Lower leg skin (tissue), 4 donors: ENCODE results near the gene PCYT2. TPM values are rescaled to one million over a fixed set of nuclear protein-coding genes. Genes with fewer than 3 reads are reported as not detected.

Experiments
- DNase-seq, 2 donors: peaks; one replicate each; pipeline ENCODE4 v3.0.0-alpha.2; 2019; ENCODE audit warnings: low spot score in 2 of 2
- H3K4me3 ChIP-seq: fragments of 200-600 bp; sonication (generic); 2 replicates; pipeline ENCODE4 v1.5.1; 2017; ENCODE audit warnings: mild to moderate bottlenecking, low read depth; ENCODE audit not compliant: poor library complexity, severe bottlenecking
- CTCF ChIP-seq, 3 donors: fragments of 450-650 bp; IDR thresholded peaks; one replicate each; pipeline ENCODE4 v1.5.1; 2016; ENCODE audit warnings: antibody characterized with exemption in 3 of 3, mild to moderate bottlenecking in 3 of 3, moderate library complexity in 2 of 3
- POLR2A ChIP-seq, 2 donors: fragments of 450-650 bp; IDR thresholded peaks; one replicate each; pipeline ENCODE4 v1.6.1; 2016 to 2017; ENCODE audit warnings: antibody characterized with exemption in 2 of 2, mild to moderate bottlenecking in 1 of 2, moderate library complexity in 1 of 2
- WGBS, 2 donors: methylation state at CpG; one replicate each; pipeline ENCODE4 v1.1.5; 2018; 5-methylcytosine and 5-hydroxymethylcytosine counted together
- intact Hi-C: fragments of 100-400 bp; cut with DNase I; formaldehyde crosslinking; loops from one replicate; pipeline ENCODE4 v1.15.0; 2023; ENCODE audit warnings: low total_unique reads
- total RNA-seq, 4 donors: library from RNA; depleted of rRNA; stranded (reverse); fragments of >200 nt; gene quantifications; one replicate each; pipeline ENCODE4 v1.1.0, GENCODE V29; 2016

The PCYT2 gene
- total RNA-seq, 4 donors from 2014 or later, result 16.2 to 37.0 (median 25.3) TPM

DNA sequence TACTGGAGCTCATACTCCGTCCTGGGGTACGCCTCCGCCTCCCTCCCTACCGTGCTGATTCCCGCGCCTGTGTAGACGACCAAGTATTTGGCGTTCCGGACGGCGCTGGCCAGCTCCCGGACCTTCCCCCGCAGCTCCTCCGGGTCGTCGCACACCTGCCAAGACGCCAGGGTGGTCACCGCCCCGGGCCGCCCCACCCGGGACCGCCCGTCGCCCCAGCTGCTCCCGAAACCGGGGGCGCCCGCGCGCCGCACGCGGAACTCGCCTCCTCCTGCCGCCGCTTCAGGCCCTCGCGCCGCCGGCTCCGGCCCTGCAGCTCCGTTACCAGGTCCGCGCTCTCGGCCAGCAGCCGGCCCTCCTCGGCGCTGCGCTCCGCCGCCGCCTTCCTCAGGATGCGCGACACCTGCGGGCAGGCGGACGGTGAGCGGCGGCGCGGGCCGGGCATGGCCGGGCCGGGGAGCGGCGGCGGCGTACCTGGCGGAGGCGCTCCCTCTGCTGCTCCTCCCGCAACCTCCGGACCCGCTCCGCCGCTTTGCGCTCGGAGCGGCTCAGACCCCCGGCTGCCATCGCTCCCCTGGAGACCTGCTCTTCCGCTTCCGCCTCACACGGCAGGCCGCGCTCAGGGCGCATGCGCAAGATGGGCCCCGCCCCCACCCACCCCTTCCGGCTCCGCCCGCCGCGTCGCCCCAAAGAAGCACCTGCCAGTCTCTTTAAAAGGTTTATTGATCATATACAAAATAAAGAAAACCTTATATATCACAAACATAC is 6.5 kb upstream of the PCYT2 start, which contains the start of gene SIRT7:
Gene SIRT7 (minus strand): TSS at position 612 of the 768 bp plus-strand sequence. CDS start 45 bp downstream, at position 567.
- DNase-seq, result peak in 1 of 2 donors; percentile 92
- intact Hi-C loops, result no loop called here

GRCh38 chr17:81916234-81917001 is 5.2 kb upstream of the PCYT2 start:
- WGBS, 2 donors, result 66 to 68% methylated on average over 21 of the region's 21 CpGs

More for the DNA sequence above, 6.5 kb upstream of the PCYT2 start, which contains the start of gene SIRT7:
- 0 to 2% methylated on average over 65 to 70 of the region's 94 CpGs for WGBS, 2 donors
- peak within 1 kb of the TSS; percentile 94 for H3K4me3 ChIP-seq
- TF ChIP-seq CTCF (IDR thresholded peaks at IDR 0.05), result no peak
- no peak for TF ChIP-seq POLR2A (IDR thresholded peaks at IDR 0.05)

DNA sequence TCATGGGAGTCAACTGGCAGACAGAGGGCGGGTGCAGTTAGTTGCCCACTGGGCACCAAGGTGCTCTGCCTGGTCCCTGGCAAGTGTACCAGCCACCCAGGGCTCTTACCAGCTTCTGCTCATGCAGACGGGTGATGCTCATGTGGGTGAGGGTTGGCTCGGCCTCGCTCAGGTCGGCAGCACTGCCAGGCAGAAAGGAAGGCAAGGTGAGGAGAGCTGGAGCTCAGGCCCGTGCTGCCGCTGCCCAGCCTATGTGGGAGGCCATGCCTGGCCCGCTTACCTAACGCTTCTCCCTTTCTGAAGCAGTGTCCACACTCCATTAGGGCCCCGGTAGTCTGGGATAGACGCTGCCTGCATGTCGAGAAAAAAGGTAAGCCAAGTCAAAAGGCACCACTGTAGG is 4.1 kb upstream of the PCYT2 start:
- no peak overlapping the region for H3K4me3 ChIP-seq
- intact Hi-C loops, result no loop called here
- WGBS, 2 donors, result 92 to 93% methylated on average over 12 of the region's 12 CpGs
- DNase-seq, result no peak
- no peak for TF ChIP-seq POLR2A (IDR thresholded peaks at IDR 0.05)
- TF ChIP-seq CTCF (IDR thresholded peaks at IDR 0.05), result no peak

More at GRCh38 chr17:81916234-81917001, 5.2 kb upstream of the PCYT2 start:
- no peak for TF ChIP-seq POLR2A (IDR thresholded peaks at IDR 0.05)
- no peak for TF ChIP-seq CTCF (IDR thresholded peaks at IDR 0.05)
- intact Hi-C loops, result no loop called here
- H3K4me3 ChIP-seq, result no peak overlapping the region
- no peak for DNase-seq

- no peak overlapping the region for H3K4me3 ChIP-seq
- no peak for DNase-seq
- TF ChIP-seq POLR2A (IDR thresholded peaks at IDR 0.05), result no peak
- TF ChIP-seq CTCF (IDR thresholded peaks at IDR 0.05), result no peak
- 96 to 97% methylated on average over 30 to 36 of the region's 36 CpGs for WGBS, 2 donors
- intact Hi-C loops, result no loop called here
Measured at GRCh38 chr17:81914103-81914850, 3.1 kb upstream of the PCYT2 start.

- intact Hi-C loops, result no loop called here
- DNase-seq, result no peak
- no peak overlapping the region for H3K4me3 ChIP-seq
- WGBS, 2 donors, result 94 to 96% methylated on average over 29 to 30 of the region's 31 CpGs
- no peak for TF ChIP-seq POLR2A (IDR thresholded peaks at IDR 0.05)
- TF ChIP-seq CTCF (IDR thresholded peaks at IDR 0.05), result no peak
Measured at GRCh38 chr17:81913394-81914102, 2.3 kb upstream of the PCYT2 start.
